GM21515 (cell line): ENCODE measurements around the gene ELP6.
A peak's percentile ranks its signal among the peaks of the same experiment; 100 is the strongest.

Experiments used
- ATAC-seq: cut with Tn5 transposase; IDR thresholded peaks from one replicate; pipeline ENCODE4 v1.9.1; 2021; ENCODE audit not compliant: unreplicated experiment

The ELP6 gene, protein sequence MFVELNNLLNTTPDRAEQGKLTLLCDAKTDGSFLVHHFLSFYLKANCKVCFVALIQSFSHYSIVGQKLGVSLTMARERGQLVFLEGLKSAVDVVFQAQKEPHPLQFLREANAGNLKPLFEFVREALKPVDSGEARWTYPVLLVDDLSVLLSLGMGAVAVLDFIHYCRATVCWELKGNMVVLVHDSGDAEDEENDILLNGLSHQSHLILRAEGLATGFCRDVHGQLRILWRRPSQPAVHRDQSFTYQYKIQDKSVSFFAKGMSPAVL

DNA sequence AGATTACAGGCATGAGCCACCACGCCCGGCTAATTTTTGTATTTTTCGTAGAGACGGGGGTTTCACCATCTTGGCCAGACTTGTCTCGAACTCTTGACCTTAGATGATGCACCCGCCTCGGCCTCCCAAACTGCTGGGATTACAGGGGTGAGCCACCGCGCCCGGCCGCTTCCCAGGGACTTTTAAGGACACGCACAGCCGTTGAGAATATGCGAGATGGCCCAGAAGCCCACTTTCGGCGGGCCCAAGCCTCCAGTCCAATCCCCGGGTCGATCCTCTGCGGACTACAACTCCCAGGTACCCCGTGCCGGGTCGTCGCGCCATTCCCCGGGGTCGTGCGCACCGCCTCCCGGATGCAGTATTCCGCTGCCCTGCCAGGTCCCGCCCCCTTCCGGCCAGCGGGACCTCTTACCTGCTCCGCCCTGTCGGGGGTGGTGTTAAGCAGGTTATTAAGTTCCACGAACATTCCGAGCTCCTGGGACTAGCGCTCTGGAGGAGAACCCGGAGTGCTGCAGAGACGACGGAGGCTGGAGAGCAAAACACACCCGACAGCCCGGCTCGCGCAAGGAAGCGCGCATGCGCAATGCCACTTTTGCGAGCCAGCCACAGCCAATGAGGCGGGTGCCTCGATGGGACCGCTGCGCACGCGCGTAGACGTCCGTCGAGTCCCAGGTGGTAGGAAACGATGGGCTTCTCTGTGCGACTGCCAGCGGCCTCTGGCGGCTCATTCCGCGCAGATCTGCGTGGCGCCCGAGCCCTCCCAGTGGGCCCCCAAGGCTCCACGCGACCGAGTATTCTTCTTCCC, at the start of gene ELP6:
ELP6 (minus strand) TSS at position 588 of the 805 bp plus-strand sequence; CDS start at position 466, 122 bp downstream.
- peak; percentile 93 for ATAC-seq

DNA sequence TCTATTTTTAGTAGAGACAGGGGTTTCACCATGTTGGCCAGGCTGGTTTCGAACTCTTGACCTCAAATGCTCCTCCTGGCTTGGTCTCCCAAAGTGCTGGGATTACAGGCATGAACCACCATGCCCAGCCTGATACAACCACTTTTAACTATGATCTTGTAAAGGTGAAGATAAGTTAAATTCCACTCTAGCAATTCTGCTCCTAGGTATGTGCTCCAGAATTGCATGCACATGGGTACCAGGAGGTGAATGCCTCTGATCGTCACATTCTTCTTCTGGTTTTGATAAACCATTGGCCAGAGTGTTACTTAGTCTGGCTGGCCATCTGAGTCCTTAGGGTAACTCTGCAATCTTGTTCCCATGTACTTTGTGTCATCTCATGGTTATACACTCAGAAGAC, 42.8 kb upstream of the ELP6 start:
- no peak for ATAC-seq

DNA sequence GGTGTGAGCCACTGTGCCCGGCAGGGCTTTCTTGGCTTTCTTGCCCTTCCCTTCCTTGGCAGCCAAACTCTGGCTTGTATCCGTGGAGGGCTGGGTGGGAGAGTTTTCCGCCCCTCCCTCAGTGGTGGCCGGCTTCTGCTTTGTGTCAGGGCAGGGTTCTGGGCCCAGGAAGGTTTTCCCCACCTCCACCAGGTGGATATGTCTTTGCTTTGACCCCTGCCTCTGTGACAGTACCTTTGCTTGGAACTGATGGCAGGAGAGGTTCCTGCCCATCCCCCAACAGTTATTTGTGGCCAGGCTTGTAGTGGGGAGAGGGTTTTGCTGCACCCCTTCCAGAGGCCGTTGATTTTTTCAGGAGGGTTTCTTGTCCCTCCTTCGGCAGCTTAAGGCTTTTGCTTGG, 40.8 kb upstream of the ELP6 start:
- no peak for ATAC-seq

DNA sequence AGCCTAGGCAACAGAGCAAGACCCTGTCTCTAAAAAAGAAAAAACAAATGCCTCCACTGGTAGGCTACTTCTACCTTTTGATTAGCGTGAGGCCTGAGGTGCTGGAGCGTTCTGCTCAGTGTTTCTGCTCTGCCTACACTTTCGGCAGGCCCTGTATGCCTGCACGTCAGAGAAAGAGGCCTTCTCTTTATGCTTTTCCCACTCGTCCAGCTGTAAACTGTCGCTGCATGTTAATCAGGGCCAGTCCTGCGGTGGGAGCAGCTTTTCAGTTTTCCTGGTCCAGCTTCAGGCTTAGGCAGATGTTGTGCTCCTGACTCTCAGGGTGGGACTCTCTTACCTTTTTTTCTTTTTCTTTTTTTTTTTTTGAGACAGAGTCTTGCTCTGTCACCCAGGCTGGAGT, 39.9 kb upstream of the ELP6 start:
- no peak for ATAC-seq

DNA sequence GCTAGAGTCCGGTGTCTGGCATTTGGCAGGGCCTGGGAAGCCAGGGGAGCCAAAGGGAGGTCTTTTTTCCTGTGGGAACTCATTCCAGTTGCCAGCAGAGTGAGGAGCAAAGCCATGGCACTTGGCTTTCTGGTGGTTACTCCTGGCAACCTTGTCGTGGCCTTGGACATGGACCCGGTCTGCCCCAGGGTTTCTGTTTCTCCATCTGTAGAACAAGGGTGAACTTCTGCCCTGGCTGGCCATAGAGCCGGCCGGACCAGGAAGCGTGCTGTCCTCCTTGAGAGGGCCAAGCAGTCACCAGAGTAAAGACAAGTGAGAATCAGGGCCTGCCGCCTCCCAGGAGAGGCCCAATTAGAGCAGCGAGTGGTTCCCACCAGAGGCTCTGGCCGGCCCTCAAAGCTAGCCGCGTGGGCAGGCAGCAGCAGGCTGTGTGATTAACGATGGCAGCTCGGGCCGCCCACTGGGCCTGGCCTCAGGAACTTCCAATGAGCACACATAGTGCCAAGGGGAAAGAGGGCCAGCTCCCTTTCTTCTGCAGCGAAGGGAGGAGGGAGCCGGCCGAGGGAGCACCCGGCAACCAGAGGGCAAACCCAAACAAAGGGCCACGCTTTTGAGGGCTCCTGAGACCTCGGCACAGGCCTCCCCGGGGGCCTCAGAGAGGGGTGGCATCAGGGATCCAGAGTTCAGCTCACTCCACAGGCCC, 29.1 kb upstream of the ELP6 start:
- ATAC-seq, result no peak

DNA sequence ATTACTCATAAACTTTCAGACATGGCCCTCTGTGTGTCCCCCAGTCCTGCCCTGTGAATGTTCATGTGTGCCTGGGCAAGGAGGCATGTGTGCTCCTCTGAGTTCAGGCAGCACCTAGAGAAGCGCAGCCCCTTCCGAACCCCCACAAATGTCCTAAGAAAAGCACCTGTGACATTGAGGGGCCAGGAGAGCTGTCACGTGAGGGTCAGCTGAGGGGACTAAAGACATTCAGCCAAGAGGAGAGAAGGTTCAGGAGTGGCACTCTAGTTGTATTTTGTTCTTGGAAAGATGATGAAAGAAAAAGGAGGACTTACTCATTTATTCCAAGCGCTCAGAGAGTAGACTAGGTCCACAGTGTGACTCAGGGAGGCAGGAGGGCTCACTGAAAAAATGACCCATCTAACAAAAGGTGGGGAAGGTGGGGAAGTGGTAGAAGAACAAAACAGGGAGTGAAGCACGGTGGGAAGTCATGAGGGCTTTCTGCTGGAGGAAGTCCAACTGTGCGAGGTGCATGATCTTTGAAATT, 28.1 kb upstream of the ELP6 start:
- no peak for ATAC-seq

DNA sequence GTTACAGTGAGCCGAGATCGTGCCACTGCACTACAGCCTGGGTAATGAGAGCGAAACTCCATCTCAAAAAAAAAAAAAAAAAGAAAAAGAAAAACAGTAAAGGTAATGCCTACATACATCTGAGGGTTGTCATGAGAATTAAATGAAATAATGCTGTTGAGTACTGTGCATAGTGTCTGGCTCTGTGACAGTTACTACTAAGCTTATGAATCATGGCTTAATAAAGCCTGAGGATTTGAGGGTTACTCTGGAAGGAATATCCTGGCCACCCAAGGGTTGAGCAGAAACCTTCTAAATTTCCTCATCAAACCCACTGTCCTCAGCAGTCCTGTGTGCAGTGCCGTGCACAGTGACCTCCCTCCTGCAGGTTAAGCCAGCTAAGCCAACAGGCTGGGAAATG, 26.8 kb upstream of the ELP6 start:
- ATAC-seq, result no peak

DNA sequence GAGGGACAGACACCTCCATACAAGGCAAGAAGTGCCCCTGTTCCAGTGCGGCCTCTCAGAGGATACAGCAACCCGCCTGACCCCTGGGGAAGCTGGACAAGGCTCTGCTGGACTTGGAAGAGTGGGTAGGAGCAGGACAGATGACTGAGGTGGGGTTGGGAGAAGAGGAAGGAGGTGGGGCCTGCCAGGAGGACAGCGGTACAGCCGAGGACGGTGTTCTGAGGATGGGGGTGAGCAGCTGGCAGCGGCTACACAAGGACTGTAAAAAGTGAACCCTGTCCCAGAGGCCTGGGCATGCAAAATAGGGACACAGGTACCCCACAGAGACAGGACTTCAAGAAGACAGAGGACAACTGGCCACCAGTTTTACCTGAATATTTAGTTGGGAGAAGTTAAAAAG, 23.5 kb upstream of the ELP6 start:
- no peak for ATAC-seq

DNA sequence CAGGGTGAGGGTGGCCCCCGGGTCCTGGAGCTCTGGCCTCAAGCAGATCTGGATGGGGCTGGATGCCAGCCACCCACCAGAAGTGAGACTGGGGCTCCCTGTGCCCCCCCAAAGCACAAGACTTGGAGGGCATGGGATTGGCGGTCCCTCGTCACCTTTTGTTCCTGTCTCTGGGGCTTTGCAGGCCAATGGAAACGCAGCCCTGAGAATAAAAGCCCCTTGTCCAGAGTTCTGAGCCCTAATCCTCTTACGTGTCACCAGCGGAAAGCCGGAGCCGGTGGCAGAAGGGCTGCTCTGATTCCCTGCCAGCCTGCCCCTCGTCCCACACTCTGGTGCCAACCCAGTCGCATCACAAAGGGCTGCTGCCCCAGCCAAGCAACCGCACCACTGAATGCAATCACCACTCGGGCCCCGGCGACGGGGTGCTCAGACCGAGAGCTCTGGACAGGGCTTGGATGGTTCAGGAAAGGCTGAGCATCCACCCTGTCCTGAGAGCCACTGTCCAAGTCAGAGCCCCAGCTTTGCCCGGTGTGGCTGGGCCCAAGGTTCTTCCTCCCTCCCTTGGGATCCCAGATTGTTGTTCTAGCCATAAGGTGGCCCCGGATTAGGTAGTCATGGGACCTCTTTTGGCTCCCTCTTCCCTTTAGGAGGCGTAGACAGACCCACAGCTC, 22.8 kb upstream of the ELP6 start:
- ATAC-seq, result no peak

DNA sequence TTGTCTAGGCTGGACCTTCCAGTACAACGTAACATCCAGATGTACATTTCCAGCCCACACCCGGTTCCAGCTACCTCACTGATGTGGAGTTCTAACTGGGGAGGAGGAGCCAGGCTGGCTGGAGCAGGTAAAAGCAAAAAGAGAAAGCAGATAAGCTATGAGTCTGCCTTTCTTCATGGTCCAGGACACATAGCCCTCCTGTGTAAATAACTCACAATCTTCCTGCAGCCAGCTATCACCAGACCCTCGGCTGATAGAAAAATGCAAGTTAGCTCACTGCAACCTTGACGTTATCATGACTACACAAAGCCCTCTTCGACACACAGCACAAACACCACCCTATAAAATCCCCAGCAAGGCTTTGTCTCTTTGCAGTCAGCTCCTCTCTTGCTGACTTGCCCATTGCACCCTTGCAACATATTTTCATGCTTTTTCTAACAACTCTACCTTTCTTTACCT, 20.5 kb upstream of the ELP6 start:
- ATAC-seq, result no peak

DNA sequence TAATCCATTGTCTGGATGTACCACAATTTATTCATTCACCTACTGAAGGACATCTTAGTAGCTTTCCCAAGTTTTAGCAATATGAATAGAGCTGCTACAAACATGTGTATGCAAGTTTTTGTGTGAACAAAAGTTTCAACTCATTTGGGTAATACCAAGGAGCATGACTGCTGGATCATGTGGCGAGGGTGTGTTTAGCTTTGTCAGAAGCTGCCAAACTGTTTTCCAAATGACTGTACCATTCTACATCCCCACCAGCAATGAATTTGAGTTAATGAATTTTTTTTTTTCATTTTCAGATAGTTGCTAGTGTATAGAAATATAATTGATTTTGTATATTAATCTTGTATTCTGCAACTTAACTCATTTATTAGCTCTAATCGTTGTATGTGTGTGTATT, 20.0 kb upstream of the ELP6 start:
- no peak for ATAC-seq

DNA sequence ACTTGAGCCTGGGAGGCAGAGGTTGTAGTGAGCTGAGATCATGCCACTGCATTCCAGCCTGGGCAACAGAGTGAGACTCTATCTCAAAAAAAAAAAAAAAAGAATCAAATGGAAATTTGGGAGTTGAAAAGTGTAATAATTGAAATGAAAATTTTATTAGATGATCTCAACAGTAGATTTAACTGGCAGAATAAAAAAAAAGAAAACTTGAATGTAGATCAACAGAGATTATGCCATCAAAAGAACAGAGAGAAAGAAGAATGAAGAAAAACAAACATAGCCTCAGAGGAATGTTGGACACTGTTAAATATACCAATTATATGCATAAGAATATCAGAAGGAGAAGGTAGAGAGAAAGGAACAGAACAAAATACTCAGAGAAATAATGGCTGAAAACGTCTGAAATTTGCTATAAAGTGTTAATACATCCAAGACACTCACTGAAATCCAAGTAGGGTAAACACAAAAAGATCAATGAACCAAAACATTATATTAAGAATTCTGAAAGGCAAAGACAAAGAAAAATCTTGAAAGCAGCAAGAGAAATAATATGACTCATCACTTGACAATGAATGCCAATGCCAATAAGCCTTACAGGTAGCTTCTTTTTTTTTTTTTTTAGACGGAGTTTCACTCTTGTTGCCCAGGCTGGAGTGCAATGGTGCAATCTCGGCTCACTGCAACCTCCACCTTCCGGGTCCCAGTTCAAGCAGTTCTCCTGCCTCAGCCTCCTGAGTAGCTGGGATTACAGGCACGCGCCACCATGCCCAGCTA, 14.6 kb upstream of the ELP6 start:
- ATAC-seq, result no peak

DNA sequence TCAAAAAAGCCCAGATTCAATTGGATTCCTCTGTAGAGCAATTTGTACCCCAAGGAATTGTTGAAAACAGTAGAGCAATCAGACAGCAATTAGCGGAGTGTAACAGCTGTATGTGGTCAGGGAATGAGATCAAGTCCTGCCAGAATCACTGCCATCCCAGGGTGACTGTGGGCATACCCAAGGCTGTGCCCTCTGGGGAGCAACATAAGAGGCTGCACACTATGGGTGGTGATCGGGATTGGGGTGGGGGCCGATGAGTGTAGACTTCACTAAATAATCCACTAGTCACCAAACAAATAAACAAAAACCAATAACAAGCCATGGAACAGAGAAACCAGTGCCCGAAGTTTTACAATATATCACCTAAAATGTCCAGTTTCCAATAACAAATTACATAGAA, 12.1 kb upstream of the ELP6 start:
- no peak for ATAC-seq

DNA sequence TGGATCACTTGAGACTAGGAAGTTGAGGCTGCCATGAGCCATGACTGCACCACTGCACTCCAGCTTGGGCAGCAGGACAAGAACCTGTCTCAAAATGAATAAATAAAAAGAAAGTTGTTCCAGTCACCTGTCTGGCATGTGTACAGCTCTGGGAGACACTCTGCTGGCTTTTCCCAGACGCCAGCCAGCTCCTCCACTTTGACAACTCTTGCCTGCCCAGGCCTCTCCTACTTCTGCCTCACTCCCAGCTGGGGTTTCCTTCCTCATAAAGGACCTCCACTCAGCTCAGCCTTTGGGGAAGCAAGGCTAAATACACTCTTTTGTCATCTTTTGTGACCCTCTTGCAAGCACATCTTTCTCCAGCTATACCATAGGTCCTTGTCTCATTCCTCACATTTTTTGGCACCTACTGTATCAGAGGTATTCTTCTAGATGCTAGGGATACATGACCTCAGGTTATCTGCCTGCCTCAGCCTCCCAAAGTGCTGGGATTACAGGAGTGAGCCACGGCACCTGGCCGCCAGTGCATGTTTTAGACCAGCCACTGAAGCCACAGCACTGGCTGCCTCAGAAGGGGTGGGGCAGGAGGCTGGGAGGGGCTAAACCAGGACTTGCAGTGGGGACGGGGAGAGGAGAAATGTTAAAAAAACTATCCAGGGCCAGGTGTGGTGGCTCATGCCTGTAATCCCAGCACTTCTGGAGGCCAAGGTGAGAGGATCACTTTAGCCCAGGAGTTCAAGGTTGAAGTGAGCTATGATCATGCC, 10.0 kb upstream of the ELP6 start:
- ATAC-seq, result no peak

DNA sequence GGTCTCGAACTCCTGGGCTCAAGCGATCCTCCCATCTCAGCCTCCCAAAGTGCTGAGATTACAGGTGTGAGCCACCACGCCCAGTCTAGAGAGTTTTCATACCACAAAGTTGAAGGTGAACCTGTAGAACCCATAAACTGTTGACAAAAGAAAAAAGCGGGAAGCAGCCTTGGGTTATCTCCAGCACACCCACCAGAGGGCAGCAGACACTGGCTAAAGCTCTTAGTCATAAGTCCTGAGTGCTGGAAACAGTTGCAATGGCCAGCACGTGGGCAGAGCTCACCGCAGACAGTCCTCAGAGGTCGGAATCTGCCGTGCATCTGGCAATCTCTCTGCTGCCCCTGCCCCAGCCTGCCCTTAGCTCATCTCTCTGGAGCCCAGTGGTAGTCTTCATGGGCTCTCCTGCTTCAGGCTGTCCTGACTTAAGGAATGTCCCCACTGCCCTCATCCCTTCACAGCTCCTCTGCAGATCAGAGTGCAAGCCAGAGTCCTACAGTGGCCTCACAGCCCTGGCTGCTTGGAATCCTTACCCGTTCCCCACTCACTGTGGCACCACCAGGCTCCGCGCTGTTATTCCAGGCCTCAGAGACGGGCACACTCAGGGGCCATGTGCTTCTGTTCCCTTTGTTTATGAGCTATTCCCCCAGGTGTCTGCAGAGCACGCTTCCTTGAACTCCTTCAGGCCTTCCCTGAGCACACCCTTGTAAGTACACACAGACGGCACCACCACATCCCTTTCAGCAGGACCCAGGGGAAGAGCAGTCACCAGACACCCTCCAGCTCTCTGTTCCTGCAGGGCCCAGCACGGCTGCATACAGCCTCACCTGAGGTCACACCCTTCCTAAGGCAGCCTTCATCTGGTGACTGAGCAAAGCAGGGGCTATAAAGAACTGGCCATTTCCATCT, 8.8 kb upstream of the ELP6 start:
- peak; percentile 58 for ATAC-seq

DNA sequence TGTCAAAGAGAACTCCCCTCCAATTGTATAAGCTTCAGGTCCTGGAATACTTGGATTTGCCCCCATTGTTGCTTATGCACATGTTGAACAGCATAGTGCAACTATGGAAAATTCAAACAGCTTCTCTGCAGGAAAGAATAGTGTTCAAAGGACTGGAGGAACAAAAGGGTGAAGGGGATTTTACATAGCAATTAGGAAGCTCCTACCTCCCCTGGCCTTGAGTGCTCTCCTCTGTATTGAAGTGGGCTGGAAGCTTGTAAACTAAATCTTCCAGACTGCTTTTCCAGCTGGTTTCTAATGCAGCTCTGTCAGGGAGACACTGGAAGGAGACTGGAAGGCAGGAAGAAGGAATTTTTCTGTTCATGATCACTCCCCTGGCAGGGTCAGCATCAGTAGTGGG, 7.2 kb upstream of the ELP6 start:
- ATAC-seq, result no peak

DNA sequence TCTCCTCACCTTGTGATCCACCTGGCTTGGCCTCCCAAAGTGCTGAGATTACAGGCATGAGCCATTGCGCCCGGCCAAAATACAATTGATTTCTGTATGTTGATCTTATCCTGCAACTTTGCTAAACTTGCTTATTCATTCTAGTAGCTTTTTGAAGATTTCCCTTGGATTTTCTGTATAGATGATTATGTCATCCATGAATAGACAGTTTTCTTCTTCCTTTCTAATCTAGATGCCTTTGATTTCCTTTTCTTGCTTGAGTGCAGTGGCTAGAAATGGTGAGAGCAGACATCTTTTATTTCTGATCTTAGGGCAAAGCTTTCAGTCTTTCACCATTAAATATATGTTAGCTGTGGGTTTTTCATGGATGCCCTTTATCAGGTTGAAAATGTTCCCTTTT, 4.4 kb upstream of the ELP6 start:
- ATAC-seq, result no peak

DNA sequence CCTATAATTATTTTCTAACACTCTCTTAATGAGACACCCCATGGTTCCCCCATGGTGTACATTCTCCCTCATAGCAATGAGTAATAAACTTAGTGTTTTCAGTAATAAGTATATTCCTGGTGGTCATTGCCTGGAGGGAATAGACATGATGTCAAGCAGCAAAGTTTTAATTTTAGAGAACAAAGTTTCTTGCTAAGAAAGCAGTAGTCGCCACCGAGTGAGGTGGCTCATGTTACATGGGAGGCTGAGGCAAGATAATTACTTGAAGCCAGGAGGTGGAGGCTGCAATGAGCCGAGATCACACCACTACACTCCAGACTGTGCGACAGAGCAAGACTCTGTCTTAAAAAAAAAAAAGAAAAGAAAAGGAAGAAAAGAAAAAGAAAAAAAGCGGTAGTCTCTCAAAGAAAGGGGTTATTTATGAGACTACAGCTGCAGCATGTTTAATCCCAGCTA, 2.4 kb upstream of the ELP6 start:
- no peak for ATAC-seq

DNA sequence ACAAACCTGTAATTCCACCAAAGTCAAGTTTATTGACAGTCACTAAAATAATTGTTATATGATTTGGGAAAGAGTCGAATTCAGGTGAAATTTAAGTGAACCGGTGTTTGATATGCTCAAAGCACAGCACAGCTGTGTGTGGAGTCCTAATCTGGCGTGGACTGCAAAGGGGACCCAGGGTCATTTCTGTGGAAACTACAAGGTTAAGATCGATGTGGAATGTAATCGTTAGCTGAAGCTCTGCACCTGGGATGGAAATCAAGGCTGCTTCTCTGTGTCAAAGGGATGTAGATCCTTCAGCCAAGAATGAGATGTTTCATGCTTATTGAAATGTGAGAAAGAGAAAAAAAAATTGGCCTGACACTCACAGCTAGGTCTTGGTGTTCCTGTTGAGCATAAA, 1.6 kb upstream of the ELP6 start:
- no peak for ATAC-seq
